Omental fat pad (tissue), 4 donors: ENCODE data around the gene DYNC2I2. TPM values are rescaled to one million over a fixed set of nuclear protein-coding genes. Genes with fewer than 3 reads are reported as not detected.

ENCODE experiments used
- ATAC-seq: fragments of 150-250 bp; one replicate; pipeline ENCODE4 v1.9.1; 2016; ENCODE audit warnings: mild to moderate bottlenecking, moderate library complexity; ENCODE audit not compliant: low FRiP score
- DNase-seq: peaks from one replicate; pipeline ENCODE4 v3.0.0-alpha.2; 2019; ENCODE audit warnings: low spot score
- CTCF ChIP-seq, 3 donors: fragments of 450-650 bp; IDR thresholded peaks; one replicate each; pipeline ENCODE4 v1.5.1; 2016 to 2017; ENCODE audit warnings: antibody characterized with exemption in 3 of 3, mild to moderate bottlenecking in 3 of 3, moderate library complexity in 2 of 3
- total RNA-seq, 4 donors: library from RNA; depleted of rRNA; stranded (reverse); fragments of >200 nt; gene quantifications; one replicate each; pipeline ENCODE4 v1.1.0, GENCODE V29; 2016

The DYNC2I2 gene
- total RNA-seq, 4 donors from 2014 or later: 12.8 to 24.7 (median 21.3) TPM

DNA sequence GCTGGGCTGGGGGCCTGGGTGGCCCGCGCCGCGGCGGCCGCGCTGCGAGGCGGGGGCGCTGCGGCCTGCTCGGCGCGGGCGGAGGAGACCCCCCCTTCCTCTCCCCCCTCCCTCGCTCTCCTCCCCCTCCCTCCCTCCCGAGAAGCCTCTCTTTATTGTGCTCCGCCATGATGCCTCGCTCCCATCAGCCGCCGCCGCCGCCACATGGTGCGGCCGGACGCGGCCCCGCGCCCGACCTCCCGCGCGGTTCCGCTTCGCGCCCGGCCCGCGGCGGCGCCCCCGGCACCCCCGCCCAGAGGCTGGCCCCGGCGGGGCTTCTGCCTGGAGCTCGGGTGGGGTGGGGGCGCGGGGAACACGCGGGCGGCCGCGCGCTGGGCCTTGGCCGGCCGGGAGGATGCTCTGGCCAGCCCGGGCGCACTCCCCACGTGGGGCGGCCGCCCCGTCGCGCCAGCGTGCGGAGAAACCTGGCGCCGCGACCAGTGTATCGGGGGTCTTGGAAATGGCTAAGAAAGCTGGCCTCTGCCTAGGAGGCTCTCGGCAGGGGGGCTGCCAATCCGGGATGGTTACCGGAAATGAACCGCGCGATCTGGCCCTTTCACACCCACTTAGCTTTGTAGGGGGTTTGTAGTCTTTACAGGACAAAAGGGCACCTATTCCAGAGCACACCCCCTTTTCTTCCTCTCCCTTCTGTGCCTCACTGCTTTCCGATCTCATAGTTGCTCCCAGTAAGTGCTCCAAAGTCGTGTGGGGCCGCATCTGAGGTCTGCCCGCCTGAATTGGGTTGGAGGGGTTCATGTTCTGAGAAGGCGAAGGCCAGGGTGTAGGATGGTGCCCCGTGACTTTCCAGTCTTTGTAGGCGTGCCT, 33.4 kb upstream of the DYNC2I2 start:
- TF ChIP-seq CTCF (IDR thresholded peaks at IDR 0.05): no peak
- DNase-seq: no peak
- ATAC-seq: peak; percentile 5

- DNase-seq: no peak
- peak; percentile 36 for ATAC-seq
- TF ChIP-seq CTCF (IDR thresholded peaks at IDR 0.05): no peak
Observed at GRCh38 chr9:128689293-128689774, 32.7 kb upstream of the DYNC2I2 start.

- peak; percentile 53 for DNase-seq
- peak; percentile 88 for ATAC-seq
- no peak for TF ChIP-seq CTCF (IDR thresholded peaks at IDR 0.05)
Observed at GRCh38 chr9:128688501-128689292, 32.0 kb upstream of the DYNC2I2 start, which contains the start of gene SET. Gene SET, plus strand, starts transcription at chr9:128689222. Its CDS starts 361 bp downstream, at chr9:128689583.

DNA sequence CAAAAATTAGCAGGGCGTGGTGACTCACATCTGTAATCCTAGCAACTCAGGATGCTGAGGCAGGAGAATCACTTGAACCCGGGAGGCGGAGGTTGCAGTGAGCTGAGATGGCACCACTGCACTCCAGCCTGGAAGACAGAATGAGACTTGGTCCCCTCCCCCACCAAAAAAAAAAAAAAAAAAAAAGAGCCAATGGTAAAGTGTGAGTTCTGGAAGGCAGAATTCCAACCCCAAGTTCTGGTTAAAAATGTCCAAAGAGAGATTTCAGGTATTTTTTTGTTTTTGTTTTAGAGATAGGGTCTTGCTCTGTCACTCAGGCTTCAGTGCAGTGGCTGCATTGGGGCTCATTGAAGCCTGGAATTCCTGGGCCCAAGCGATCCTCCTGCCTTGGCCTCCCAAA, 30.8 kb upstream of the DYNC2I2 start:
- no peak for TF ChIP-seq CTCF (IDR thresholded peaks at IDR 0.05)
- no peak for DNase-seq
- ATAC-seq: no peak

- ATAC-seq (no peak), DNase-seq (no peak)
- no peak for TF ChIP-seq CTCF (IDR thresholded peaks at IDR 0.05)
Observed at GRCh38 chr9:128685636-128686489, 29.2 kb upstream of the DYNC2I2 start.
